Sigmoid colon (tissue), 3 donors: ENCODE measurements around the gene PLB1.

Source experiments
- CTCF ChIP-seq, 4 experiments: fragments of 450-650 bp in 3 of 4; fragments of 200-600 bp in 1 of 4; IDR thresholded peaks; one replicate each; pipeline ENCODE4 v1.5.1; 2016 to 2019; ENCODE audit warnings: antibody characterized with exemption in 4 of 4, mild to moderate bottlenecking in 3 of 4, moderate library complexity in 2 of 4
- POLR2A ChIP-seq, 2 donors: fragments of 450-650 bp; IDR thresholded peaks; one replicate each; pipeline ENCODE4 v1.6.1; 2016; ENCODE audit warnings: antibody characterized with exemption in 2 of 2, mild to moderate bottlenecking in 2 of 2, moderate library complexity in 2 of 2

GRCh38 chr2:28594332-28595108 is 98.7 kb downstream of the PLB1 start:
- peak; percentile 83 to 94 (median 87) for TF ChIP-seq CTCF (IDR thresholded peaks at IDR 0.05)
- no peak for TF ChIP-seq POLR2A (IDR thresholded peaks at IDR 0.05)
